GM12875 (cell line): ENCODE measurements around the gene CCBE1.

Experiments
- H3K4me3 ChIP-seq: one replicate; pipeline ENCODE4 v1.5.1; 2011; ENCODE audit warnings: low read depth, low read length, control low read depth
- TF ChIP-seq, protein P1 (sequence below): IDR thresholded peaks from 2 replicates; pipeline ENCODE4 v1.5.1; 2011; ENCODE audit warnings: low read depth, mild to moderate bottlenecking, control low read depth, inconsistent platforms, low read length, moderate library complexity, borderline replicate concordance; ENCODE audit not compliant: insufficient read depth

The CCBE1 gene

DNA sequence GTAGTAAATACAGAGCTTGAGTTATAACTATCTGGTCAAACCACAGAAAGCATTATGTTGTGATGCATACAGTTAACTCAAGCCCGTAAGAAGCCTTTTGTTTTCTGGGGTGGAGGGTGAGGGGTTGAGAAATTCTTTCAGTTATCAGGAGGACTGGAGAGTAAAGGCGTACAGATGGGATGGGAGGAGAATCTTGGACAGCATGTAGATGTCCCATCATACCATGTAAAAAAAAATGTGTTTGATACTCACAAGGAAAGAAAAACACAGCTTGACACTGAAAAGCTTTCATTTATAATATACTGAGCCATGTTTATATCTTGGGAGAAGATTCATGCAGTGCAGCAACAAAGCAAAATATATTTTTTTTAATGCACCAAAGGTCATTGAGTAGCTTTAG, 12.4 kb downstream of the CCBE1 start:
- H3K4me3 ChIP-seq = no peak overlapping the region
- TF ChIP-seq, protein P1, sequence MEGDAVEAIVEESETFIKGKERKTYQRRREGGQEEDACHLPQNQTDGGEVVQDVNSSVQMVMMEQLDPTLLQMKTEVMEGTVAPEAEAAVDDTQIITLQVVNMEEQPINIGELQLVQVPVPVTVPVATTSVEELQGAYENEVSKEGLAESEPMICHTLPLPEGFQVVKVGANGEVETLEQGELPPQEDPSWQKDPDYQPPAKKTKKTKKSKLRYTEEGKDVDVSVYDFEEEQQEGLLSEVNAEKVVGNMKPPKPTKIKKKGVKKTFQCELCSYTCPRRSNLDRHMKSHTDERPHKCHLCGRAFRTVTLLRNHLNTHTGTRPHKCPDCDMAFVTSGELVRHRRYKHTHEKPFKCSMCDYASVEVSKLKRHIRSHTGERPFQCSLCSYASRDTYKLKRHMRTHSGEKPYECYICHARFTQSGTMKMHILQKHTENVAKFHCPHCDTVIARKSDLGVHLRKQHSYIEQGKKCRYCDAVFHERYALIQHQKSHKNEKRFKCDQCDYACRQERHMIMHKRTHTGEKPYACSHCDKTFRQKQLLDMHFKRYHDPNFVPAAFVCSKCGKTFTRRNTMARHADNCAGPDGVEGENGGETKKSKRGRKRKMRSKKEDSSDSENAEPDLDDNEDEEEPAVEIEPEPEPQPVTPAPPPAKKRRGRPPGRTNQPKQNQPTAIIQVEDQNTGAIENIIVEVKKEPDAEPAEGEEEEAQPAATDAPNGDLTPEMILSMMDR = no peak

DNA sequence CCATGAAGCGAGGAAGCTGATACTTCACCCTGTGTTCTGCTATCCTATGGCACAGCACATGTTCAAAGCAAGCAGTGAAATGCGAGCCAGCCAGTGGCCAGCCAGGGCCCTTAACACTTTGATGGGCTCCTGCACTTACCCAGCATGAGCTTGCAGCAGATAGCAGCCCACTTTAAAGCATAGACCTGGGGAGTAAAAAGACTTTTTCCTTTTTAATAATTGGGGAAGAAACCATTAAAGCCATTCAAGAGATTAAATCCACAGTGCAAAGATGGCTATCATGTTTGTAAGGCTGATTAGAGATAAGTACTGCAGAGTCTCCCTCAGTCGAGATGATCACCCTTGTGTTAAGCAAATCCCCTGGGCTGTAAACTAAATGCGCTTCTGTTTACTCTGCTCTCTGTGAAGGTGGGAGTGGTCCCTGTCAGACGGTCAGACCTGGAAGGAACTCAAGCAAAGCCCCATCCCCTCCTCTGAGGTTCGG, 15.7 kb downstream of the CCBE1 start:
- TF ChIP-seq, protein P1 = no peak
- H3K4me3 ChIP-seq = no peak overlapping the region

DNA sequence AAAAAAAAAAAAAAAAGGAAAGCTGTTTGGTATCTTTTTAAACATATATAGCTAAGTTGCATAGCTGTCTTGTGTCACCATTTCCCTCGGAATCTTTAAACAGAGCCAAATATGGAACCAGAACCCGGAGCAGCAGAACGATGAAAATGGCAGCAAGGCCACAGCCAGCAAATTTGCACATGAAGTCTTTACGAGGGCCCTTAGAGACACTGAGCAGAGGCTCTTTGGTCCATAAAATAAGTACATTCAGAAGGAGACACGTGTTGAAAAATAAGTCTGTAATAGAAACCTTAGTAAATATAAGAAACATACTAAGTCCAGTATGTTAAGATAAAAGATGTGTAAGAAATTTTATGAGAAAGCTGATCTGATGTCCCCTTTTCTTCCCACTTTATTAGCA, 16.2 kb downstream of the CCBE1 start:
- TF ChIP-seq, protein P1 = no peak

DNA sequence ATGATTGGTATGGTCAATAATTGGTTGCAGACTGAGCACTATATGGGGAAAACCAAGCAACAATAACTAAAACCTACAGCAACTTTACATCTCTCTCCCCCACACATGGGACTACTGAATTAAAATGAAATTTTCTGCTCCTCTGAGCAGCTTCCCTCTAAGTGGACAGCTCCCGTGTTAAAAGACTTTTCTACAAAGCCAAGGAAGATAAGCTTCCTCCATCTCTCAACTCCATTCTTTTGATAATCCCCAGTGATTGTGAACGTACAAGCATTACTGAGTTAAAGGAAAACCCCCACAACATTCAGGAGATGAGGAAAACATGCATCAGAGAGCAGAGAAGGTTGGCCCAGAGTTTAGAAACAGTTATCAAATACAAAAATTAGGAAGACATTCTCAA, 21.9 kb downstream of the CCBE1 start:
- H3K4me3 ChIP-seq = no peak overlapping the region
- TF ChIP-seq, protein P1 = no peak

More for the DNA sequence above, 16.2 kb downstream of the CCBE1 start:
- H3K4me3 ChIP-seq = no peak overlapping the region

DNA sequence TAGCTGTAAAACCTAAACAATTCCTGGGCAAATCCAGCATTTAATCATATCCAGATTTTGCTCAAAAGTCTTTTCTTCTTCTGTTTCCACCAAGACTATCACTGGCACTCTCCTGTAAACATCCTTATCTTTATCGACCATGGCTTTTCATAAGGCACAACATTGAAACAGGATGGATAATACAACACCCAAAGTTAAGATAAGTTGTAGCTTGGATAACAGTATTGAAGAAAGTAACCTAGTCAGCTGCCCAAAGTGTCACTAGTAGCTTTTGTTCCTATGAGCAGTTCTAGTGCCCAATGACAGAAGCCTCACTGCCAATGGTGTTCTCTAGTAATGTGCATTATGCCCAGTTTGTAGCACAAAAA, 22.3 kb downstream of the CCBE1 start:
- H3K4me3 ChIP-seq = no peak overlapping the region
- TF ChIP-seq, protein P1 = no peak

DNA sequence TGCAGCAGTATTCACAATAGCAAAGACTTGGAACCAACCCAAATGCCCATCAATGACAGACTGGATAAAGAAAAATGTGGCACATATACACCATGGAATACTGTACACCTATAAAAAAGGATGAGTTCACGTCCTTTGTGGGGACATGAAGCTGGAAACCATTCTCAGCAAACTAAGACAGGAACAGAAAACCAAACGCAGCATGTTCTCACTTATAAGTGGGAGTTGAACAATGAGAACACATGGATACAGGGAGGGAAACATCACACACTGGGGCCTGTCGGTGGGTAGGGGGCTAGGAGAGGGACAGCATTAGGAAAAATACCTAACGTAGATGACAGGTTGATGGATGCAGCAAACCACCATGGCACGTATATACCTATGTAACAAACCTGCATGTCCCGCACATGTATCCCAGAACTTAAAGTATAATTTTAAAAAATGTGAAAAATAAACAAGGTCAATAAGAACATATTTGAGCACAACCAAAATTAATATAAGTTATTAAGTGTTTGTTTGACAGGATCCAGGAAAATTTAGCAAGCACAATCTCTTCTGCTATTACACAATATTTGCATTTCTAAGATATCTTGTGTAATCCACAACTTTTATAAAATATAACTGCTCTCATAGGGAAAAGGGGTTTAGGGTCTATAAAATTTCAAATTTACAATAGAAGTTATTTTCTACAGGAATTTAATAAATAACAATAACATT, 22.9 kb downstream of the CCBE1 start:
- TF ChIP-seq, protein P1 = no peak
- no peak overlapping the region for H3K4me3 ChIP-seq

DNA sequence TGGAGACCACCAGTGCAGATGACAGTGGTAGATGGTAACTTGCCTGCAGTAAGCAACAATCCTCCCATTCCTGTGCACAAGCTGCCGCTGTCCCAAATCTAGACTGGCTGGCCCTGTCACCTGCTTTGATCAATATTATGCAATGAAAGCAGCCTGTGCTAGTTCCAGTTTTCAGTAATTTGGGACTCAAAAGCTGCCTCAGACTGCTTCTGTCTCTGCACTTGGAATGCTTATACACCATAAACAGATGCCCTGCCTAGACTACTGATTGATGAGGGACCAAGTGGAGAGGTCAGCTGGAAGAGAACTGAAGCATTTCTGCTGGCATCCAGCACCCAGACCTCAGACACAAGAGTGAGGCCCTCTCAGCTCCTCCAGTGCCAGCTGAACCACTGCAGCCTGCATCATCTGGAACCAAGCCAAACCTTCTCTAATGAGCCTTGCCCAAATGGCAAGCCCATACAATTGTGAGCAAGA, 24.9 kb downstream of the CCBE1 start:
- no peak overlapping the region for H3K4me3 ChIP-seq
- TF ChIP-seq, protein P1 = no peak
